ENCODE data around the gene PRR20G. TPM values are rescaled to one million over a fixed set of nuclear protein-coding genes. Genes with fewer than 3 reads are reported as not detected.

PRR20G gene
- total and polyA plus RNA-seq, 2 of the 4 experiments (the other 2 are of a cell fraction), result not detected

DNA sequence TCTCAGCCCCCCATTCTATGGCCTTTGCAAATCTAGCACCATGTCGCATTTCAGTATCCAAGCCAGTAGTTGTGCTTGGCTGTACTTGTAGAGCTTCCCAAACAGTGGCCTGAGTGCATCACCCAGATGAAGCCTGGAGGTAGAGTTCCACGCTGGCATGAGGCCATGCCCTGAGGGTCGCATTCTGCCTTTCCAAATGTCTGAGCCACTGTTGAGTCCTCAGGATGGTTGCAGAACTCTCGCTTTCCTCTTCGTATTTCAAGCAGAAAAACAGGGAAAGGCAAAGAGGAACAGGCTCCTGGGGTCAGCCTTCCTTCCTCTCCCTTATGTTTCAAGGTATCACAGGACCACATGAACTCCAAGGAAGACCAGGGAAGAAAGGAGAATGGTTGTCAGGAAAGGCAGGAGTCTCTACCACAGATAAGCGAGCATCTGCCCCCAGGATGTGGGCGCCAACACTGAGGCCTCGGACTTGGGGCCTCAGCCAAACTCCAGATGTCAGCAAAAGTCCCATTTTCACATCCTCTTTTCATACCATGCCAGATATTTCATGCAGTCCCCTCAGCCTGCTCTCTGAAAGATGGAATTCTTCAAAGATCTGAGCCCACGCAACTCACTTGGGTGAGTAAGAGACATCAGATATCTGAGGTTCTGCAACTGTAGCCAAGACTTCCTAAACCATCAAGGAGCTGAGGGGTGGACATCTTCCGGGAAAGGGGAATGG, 19.4 kb upstream of the PRR20G start:
- H2BK15ac ChIP-seq (ENCODE audit: low read depth, low read length), result no peak overlapping the region
- no TSS peak for BruUV-seq (replicated peaks)
- in situ Hi-C loops (cut with MboI; ENCODE audit: low sequenced_read_pairs), result no loop called here
- ATAC-seq (ENCODE audit: low read depth) (no peak), DNase-seq (no peak)
- no peak overlapping the region for H3K4ac ChIP-seq (ENCODE audit: low read depth, low read length)
- H2AK9ac ChIP-seq (replicated peaks; ENCODE audit: low read depth, low read length, poor library complexity), result no peak overlapping the region
- H3K9ac ChIP-seq (ENCODE audit: low read depth, low read length), result no peak overlapping the region
- no peak overlapping the region for H4K8ac ChIP-seq (ENCODE audit: low read depth in 2 of 2, low read length in 2 of 2)
- H3K27me3 ChIP-seq (ENCODE audit: control insufficient read depth, insufficient read depth, low read length), result peaks cover 8% of the 10 kb centered on the region
- ChIA-PET POLR2A (ENCODE audit: unreplicated experiment) (interaction anchor here (0.6 kb wide), 1 partner anchor 14 kb away, joined by 3 read pairs; no protein-coding TSS in a partner anchor), CTCF (no interaction called here)
- no peak overlapping the region for H4K91ac ChIP-seq (ENCODE audit: insufficient read depth, low read depth, low read length)
- H3K4me3 ChIP-seq (ENCODE audit: insufficient read depth, low read depth, low read length), result no peak overlapping the region
- no peak overlapping the region for H3K23ac ChIP-seq (ENCODE audit: low read depth, low read length)
- no peak overlapping the region for H3K27ac ChIP-seq (ENCODE audit: insufficient read depth, low read length)
- no peak overlapping the region for H2BK20ac ChIP-seq (ENCODE audit: low read depth, low read length)
- H3K4me1 ChIP-seq (ENCODE audit: control insufficient read depth, insufficient read depth, low read length), result no peaks in the 10 kb centered on the region
- H3K79me1 ChIP-seq (ENCODE audit: low read depth in 1 of 2, low read length in 2 of 2), result no peaks in the 10 kb centered on the region
- intact Hi-C loops (cut with micrococcal nuclease), result no loop called here
- dilution Hi-C loops (cut with HindIII; ENCODE audit: low sequenced_read_pairs, unreplicated experiment), result no loop called here
- no peak overlapping the region for H3K14ac ChIP-seq (replicated peaks; ENCODE audit: low read depth, low read length)
- TF ChIP-seq CHD1 (IDR thresholded peaks at IDR 0.05; ENCODE audit: low read depth, low read length), result no peak
- no peak for TF ChIP-seq MAFK (IDR thresholded peaks at IDR 0.05; ENCODE audit: low read depth, low read length)
- no peak for TF ChIP-seq CEBPB (IDR thresholded peaks at IDR 0.05; ENCODE audit: low read depth, low read length)
- TF ChIP-seq, protein P1, sequence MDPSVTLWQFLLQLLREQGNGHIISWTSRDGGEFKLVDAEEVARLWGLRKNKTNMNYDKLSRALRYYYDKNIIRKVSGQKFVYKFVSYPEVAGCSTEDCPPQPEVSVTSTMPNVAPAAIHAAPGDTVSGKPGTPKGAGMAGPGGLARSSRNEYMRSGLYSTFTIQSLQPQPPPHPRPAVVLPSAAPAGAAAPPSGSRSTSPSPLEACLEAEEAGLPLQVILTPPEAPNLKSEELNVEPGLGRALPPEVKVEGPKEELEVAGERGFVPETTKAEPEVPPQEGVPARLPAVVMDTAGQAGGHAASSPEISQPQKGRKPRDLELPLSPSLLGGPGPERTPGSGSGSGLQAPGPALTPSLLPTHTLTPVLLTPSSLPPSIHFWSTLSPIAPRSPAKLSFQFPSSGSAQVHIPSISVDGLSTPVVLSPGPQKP (IDR thresholded peaks at IDR 0.05; ENCODE audit: borderline replicate concordance, low read depth, low read length), result no peak
- no peak for TF ChIP-seq POLR2A (IDR thresholded peaks at IDR 0.05; ENCODE audit: low read depth, low read length)
- no peak for TF ChIP-seq BHLHE40 (IDR thresholded peaks at IDR 0.05; ENCODE audit: low read depth, low read length)
- TF ChIP-seq SMC3 (IDR thresholded peaks at IDR 0.05; ENCODE audit: low read depth, low read length), result no peak
- TF ChIP-seq RAD21 (IDR thresholded peaks at IDR 0.05; ENCODE audit: low read length), result no peak
- TF ChIP-seq, protein P2, sequence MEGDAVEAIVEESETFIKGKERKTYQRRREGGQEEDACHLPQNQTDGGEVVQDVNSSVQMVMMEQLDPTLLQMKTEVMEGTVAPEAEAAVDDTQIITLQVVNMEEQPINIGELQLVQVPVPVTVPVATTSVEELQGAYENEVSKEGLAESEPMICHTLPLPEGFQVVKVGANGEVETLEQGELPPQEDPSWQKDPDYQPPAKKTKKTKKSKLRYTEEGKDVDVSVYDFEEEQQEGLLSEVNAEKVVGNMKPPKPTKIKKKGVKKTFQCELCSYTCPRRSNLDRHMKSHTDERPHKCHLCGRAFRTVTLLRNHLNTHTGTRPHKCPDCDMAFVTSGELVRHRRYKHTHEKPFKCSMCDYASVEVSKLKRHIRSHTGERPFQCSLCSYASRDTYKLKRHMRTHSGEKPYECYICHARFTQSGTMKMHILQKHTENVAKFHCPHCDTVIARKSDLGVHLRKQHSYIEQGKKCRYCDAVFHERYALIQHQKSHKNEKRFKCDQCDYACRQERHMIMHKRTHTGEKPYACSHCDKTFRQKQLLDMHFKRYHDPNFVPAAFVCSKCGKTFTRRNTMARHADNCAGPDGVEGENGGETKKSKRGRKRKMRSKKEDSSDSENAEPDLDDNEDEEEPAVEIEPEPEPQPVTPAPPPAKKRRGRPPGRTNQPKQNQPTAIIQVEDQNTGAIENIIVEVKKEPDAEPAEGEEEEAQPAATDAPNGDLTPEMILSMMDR (conservative IDR thresholded peaks at IDR 0.05; ENCODE audit: low read depth, low read length), result no peak
- TF ChIP-seq RCOR1 (IDR thresholded peaks at IDR 0.05; ENCODE audit: insufficient replicate concordance, low read length), result no peak
- no peak for TF ChIP-seq RFX5 (IDR thresholded peaks at IDR 0.05; ENCODE audit: low read depth, low read length)
- no peak for TF ChIP-seq MXI1 (IDR thresholded peaks at IDR 0.05; ENCODE audit: borderline replicate concordance, low read depth, low read length)
- TF ChIP-seq FOS (IDR thresholded peaks at IDR 0.05; ENCODE audit: low read depth, low read length), result no peak
- no peak for TF ChIP-seq NFE2L2 (IDR thresholded peaks at IDR 0.05; ENCODE audit: low read depth, low read length)
- no peak for TF ChIP-seq MAZ (IDR thresholded peaks at IDR 0.05; ENCODE audit: borderline replicate concordance, low read depth, low read length)
- TF ChIP-seq, protein P3, sequence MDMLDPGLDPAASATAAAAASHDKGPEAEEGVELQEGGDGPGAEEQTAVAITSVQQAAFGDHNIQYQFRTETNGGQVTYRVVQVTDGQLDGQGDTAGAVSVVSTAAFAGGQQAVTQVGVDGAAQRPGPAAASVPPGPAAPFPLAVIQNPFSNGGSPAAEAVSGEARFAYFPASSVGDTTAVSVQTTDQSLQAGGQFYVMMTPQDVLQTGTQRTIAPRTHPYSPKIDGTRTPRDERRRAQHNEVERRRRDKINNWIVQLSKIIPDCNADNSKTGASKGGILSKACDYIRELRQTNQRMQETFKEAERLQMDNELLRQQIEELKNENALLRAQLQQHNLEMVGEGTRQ (IDR thresholded peaks at IDR 0.05; ENCODE audit: low read depth, low read length), result no peak
- H2AFZ ChIP-seq (replicated peaks; ENCODE audit: low read length, poor library complexity), result no peak overlapping the region
- H3K9me3 ChIP-seq (ENCODE audit: control insufficient read depth, insufficient read depth, low read length), result no peaks in the 10 kb centered on the region
- no peaks in the 10 kb centered on the region for H4K20me1 ChIP-seq (ENCODE audit: insufficient read depth, low read length)
- no peak overlapping the region for H3K56ac ChIP-seq (ENCODE audit: extremely low read depth, insufficient read depth, low read length)
- no peaks in the 10 kb centered on the region for H3K9me1 ChIP-seq (ENCODE audit: insufficient read depth, low read length)
- H2BK120ac ChIP-seq (ENCODE audit: low read depth, low read length), result no peak overlapping the region
- no peak overlapping the region for H3K18ac ChIP-seq (ENCODE audit: low read depth, low read length)
- WGBS, 2 experiments (ENCODE audit: extremely low coverage in 2 of 2, insufficient read length in 1 of 2), result 39% methylated on average over 3 of the region's 10 CpGs; no CpG with 5 or more reads in 1 of the 2 experiments
- H2BK5ac ChIP-seq (ENCODE audit: low read depth, low read length, poor library complexity, severe bottlenecking), result no peak overlapping the region
- no peak overlapping the region for H3K4me2 ChIP-seq (ENCODE audit: low read depth, low read length)
- H4K5ac ChIP-seq (ENCODE audit: low read depth, low read length), result no peak overlapping the region
- H2AK5ac ChIP-seq (ENCODE audit: low read depth, low read length), result no peak overlapping the region
- no peaks in the 10 kb centered on the region for H3K36me3 ChIP-seq (ENCODE audit: control insufficient read depth, insufficient read depth, low read length)

Data from IMR-90 (cell line).